Inferior parietal cortex (tissue), 1 donor: Measurements from ENCODE around the gene CRYGS.
"Not testable (repeated sequence)": the region's sequence is repeated elsewhere in the genome, so short reads cannot be mapped to it uniquely, and the experiment has no call there.

ENCODE experiments used
- DNase-seq: peaks from one replicate; pipeline ENCODE4 v3.0.0-alpha.2; 2016; ENCODE audit errors: extremely low spot score

The CRYGS gene

DNA sequence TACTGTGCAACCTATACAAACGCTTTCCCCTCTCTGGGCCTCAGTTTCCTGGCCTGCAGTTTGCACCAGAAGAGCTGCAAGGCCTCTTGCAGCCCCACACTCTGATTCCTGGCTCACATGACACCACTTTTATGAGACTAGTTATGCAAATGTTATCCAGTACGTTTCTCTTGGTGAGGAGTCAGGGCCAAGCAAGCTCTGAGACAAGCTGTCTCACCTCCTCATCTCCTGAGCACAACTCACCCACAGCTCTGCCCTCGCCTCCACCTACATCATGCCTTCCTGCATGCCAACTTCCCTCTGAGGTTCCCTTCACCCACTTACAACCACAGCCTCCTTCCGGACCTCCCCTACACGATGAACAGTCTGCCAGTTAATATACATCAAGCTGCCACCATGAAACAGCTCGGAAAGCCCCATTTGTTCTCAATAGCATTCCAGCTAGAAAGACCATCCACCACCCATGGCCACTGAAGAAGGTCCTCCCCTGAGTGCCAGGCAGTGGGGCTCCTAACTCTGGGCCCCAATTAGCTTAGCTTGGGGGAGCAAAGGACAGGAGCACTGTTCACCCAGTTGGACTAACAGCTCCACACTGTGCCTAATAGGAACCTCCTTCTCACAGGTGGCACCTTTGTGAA is 25.0 kb downstream of the CRYGS start:
- DNase-seq, result no peak

DNA sequence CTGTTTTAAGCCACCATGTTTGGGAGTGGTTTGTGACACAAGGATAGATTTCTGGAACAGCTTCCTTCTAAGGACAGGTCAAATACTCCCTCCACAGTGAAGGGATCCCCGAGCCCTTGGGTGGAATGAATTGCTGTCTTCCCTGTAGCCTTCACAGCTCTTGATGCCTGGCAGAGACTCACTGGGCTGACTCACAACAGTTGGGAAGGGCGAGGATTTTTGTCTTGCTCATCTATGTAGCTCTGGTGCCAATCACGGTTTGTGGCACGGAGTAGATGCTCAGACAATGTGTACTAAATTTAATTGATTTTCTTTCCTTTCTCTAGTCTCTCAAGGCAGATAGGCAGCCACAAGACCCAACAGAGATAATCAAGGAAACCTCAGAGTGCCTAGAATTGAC is 27.0 kb downstream of the CRYGS start:
- DNase-seq, result no peak

DNA sequence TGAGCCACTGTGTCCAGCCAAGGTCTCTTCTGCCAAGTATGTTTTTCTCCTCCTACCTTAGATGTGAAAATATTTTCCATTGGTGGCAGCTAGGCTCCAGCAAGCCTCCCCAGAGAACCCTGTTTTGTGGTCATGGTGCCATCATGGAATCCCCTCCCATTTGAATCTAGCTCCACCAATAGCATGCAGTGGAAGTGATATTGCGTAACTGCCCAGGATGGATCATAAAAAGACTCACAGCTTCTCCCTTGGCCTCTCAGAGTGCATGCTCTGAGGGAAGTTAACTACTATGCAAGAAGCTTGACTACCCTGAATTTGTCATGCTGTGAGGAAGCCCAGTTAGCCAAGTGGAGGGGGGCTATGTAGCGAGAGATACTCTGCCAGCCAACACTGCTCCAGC is 27.5 kb downstream of the CRYGS start:
- no peak for DNase-seq

DNA sequence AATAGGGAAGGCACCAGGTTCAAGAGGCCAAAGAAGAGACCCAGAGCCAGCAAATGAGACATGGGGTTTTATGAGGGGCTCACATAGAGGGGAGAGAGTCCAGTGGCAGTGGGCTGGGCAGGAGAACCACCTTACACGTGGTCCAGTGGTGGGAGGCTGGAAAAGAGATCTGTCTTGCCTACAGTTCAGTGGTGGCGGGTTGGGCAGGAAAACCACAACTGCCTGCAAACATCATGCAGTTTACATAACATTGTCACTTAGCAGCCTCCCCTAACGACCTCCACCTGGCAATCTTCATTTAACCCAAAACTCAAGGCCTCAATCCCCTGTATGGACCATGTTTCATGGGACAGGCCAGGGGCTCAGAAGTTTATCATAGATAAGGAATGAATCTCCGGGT is 29.1 kb downstream of the CRYGS start:
- no peak for DNase-seq

DNA sequence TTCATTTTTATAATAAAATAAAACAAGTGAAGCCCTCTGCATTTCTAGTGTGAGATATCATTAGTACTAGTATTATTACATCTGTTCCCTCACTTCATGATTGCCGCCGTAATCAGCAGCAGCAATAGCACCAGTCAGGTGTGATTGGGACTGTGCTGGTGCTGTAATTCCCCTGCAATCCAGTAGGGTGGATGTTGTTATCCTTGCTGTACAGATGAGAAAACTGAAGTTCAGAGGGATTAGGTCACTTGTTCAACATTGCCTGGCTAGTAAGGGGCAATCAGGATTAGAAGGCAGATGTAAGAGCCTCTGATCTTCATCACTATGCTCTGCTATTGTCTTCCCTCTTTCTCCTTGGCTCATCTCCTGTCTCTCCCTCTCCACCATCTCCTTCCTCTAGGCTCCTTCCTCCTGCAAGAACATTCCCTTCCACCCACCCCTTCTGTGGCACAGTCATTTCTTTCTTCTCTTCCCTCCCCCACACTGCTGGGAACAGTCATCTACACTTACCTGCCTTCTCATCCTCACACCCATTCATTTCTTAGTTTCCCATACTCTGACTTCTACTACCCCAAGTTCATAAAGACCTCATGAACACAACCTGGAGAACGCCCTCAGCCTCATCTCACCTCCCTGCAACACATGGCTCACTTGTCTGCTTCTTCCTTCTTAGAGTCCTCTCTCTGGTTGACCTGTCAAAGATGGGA is 29.7 kb downstream of the CRYGS start:
- no peak for DNase-seq

DNA sequence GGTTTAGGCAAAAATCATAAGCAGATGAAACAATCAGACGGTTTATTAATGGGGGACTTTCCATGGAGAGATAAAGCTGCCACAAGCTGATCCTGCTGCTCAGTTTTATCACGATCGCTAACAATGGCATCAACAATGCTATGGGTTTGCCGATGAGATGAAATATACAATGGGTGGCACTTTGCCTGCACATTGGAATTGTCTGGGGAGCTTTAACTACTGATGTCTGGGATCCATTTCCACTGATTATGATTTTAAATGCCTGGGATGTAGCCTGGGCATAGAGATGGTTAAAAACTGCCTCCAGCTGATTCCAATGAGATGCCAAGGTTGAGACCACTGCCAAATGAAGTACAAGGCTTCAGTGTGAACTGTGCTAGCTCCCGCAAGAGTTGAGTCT is 30.8 kb downstream of the CRYGS start:
- no peak for DNase-seq

DNA sequence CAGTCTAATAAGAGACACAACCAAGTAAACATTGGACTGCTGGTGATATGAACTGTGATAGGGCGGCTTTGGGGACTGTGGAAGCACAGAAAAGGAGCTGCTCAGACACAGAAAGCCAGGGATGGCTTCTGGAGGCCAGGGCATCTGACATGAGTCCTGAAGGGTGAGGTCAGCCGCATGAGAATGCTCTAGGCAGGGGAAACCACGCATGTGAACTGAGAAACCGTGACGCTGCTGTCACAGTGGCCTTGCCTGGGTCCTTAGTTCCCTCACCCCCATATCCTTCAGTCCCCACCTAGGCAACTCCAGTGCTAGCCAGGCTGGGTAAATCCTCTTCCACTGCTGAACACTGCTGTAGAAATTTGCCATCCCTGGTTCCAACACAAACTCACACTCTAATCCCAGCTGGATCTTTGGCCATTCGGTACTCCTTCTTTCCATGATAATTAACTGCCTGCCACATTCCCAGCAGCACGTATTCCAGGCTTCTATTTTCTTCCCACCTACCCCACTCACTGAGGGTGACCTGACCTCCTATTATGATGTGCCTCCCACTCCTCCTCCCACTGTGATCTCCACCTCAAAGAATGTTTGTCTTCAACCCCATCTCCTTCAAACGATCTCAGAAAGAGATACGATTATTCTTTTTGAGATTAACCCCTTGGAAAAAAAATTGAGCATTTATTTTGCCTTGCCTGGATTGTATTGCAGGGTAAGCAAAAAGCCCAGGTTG is 31.4 kb downstream of the CRYGS start:
- no peak for DNase-seq

DNA sequence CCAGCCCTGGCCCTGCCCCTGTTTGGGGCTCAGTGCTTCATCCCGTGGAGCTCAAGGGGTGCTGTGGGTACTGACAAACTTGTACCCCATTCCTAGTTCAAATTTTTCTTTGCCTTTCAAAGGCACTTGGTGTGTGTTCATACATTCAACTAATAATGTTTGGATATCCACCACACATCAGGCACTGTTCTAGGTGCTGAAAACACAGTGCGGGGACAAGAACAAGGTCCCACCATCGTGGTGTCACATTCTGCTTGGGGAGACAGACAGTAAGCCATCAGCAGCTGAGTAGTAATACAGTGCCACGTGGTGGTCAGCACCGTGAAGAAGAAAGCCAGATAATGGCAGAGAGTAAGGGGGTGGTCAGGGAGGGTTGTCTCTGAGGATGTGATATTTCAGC is 32.5 kb downstream of the CRYGS start:
- DNase-seq, result no peak

DNA sequence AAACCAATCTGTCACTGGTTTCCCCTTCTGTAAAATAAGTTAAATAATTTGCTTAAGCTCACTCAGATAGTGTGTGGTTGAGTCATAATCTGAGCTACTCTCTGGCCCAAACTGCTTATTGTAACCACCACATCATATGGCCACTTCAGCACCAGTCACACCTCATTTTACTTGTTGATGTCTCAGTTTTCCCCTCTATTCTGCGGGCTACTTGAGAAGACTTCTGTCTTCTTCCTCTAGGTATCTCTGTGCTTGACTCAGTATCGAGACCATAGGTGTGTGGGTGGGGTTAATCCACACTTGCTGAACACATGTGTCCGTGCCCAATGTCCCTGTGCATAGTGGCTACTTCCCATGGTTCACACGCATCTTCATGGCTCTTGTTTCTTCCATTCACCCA is 32.9 kb downstream of the CRYGS start:
- DNase-seq, result no peak

GRCh38 chr3:186510374-186511079 is 33.7 kb downstream of the CRYGS start:
- no peak for DNase-seq

- no peak for DNase-seq
Measured at GRCh38 chr3:186509423-186509822, 34.8 kb downstream of the CRYGS start.

- no peak for DNase-seq
Measured at GRCh38 chr3:186506857-186507256, 37.3 kb downstream of the CRYGS start.

GRCh38 chr3:186506191-186506739 is 37.9 kb downstream of the CRYGS start:
- DNase-seq, result no peak

- no peak for DNase-seq
Measured at GRCh38 chr3:186502966-186503712, 41.0 kb downstream of the CRYGS start.

DNA sequence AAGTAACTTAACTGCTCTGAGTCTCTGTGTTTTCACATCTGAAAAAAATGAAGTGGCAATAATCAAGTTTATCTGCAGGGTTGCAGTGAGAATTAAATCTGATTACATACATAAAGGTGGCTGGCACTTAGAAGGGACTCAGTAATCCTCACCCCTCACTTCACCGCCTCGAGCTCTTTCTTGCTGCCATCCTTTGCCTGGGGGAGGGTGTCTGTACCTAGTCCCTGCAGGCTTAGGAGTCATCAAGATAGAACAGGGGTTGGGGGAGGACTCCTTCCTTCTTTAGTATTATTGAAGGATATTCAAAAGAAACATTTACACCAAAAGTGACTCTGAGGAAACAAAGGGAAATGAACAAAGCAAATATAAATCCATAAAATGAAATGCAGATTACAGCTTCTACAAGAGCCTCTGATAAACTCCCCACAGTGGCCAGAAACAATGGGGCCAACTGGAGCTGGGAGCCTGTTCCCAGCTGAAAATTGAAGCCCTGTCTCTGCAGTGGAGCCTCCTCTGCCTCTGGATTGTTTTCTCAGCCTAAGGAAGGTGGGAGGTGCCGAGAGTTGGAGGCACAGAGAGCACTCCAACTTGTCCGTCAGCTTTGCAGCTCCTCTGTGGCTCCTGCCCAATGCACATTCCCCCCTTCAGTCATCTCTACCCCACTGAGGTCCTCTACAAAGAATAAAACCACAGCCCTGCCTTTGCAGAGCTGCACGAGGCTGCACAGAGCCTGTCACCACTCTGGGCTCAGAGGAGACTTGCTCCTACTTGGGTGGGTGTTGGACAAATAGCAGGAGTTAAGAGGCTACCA is 41.8 kb downstream of the CRYGS start:
- no peak for DNase-seq

DNA sequence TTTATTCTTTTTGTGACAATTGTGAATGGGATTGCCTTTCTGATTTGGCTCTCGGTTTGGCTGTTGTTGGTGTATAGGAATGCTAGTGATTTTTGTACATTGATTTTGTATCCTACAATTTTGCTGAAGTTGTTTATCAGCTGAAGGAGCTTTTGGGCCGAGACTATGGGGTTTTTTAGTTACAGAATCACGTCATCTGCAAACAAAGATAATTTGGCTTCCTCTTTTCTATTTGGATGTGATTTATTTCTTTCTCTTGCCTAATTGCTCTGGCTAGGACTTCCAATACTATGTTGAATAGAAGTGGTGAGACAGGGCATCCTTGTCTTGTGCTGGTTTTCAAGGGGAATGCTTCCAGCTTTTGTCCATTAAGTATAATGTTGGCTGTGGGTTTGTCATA is 44.2 kb downstream of the CRYGS start:
- not testable (repeated sequence) for DNase-seq

DNA sequence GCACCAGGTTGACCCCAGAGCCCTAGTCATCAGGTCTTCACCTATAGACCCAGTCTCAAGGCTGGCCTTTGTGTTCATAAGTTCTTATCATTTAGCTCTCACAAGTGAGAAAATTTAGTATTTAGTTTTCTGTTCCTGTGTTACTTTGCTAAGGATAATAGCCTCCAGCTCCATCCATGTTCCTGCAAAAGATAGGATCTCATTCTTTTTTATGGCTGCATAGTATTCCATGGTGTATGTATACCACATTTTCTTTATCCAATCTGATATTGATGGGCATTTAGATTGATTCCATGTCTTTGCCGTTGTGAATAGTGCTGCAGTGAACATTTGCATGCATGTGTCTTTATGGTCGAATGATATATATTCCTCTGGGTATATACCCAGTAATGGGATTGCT is 46.2 kb downstream of the CRYGS start:
- DNase-seq, result not testable (repeated sequence)

DNA sequence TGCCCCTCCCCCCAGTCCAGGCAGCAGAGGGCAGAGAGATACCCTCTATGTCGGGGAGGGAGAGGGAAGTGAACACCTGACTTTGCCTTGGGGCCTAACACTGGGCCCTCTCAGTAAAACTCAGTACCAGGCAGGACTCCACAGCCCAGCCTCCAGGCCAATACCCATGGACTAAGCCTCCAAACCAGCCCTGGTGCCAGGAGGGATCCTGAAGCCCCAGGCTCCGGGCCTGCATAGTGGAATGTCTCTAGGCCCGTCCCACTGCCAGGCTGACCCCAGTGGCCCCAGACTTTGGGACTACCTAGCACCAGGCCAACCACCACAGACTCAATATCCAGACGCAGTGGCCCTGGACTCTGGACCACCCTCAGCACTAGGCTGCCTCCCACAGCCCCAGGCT is 46.6 kb downstream of the CRYGS start:
- DNase-seq, result no peak

GRCh38 chr3:186496635-186497034 is 47.5 kb downstream of the CRYGS start:
- no peak for DNase-seq

DNA sequence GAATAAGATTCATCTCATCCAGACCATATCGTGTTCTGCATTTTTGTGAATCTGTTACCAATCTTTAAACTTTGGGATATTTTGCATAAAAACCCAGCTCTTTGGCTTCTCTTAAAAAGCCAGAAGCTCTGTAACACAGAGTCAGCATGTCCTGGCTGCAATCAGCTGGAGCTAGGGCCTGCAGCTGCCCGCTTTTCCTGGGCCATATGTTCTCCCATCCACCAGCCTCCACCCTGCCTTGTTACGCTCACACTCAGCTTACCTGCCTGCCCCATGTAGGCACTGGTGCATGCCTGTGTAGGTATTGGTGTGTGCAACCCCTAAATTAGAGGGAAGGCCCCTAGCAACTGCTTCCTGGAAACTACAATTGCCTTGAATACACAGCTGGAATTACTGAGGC is 48.2 kb downstream of the CRYGS start:
- no peak for DNase-seq
